WTC11 (cell line): ENCODE data around the gene EPC1. TPM values are rescaled to one million over a fixed set of nuclear protein-coding genes. Genes with fewer than 3 reads are reported as not detected.
"Not testable (repeated sequence)": the region's sequence is repeated elsewhere in the genome, so short reads cannot be mapped to it uniquely, and the experiment has no call there.

Experiments
- ATAC-seq: fragments of 200-7000 bp; cut with Tn5 transposase; 2 replicates; pipeline ENCODE4 v1.10.0; 2021; ENCODE audit warnings: mild to moderate bottlenecking, moderate library complexity
- CTCF ChIA-PET: fragments of 300-600 bp; sonication (Branson Sonifier 250); formaldehyde crosslinking; loops from one replicate; lab custom pipeline; 2021; ENCODE audit warnings: antibody characterized with exemption; lab: Charles Lee
- POLR2A ChIA-PET: fragments of 350-600 bp; sonication (Branson Sonifier 250); formaldehyde crosslinking; loops from one replicate; lab custom pipeline; 2021; ENCODE audit warnings: antibody characterized with exemption; lab: Charles Lee
- DNase-seq: peaks from one replicate; pipeline ENCODE4 v3.0.0; 2021; ENCODE audit warnings: low spot score
- H3K27ac Mint-ChIP-seq: 2 replicates; pipeline ENCODE4 v1.8.0; 2021; ENCODE audit warnings: mixed read lengths
- H3K27me3 Mint-ChIP-seq: 2 replicates; pipeline ENCODE4 v1.8.0; 2021; ENCODE audit warnings: low read depth, mild to moderate bottlenecking, moderate library complexity, mixed read lengths
- H3K36me3 Mint-ChIP-seq: 2 replicates; pipeline ENCODE4 v1.8.0; 2021; ENCODE audit warnings: mixed read lengths
- H3K4me1 Mint-ChIP-seq: 2 replicates; pipeline ENCODE4 v1.8.0; 2022; ENCODE audit warnings: mixed read lengths
- H3K4me3 Mint-ChIP-seq: 2 replicates; pipeline ENCODE4 v1.8.0; 2021; ENCODE audit warnings: mild to moderate bottlenecking, moderate library complexity, mixed read lengths
- H3K9me3 Mint-ChIP-seq: 2 replicates; pipeline ENCODE4 v1.8.0; 2021; ENCODE audit warnings: mixed read lengths
- AR ChIP-seq: fragments of 250-450 bp; sonication (Bioruptor Pico); IDR thresholded peaks from 2 replicates; pipeline ENCODE4 v1.9.0; 2021; ENCODE audit warnings: mild to moderate bottlenecking
- E2F4 ChIP-seq: sonication (generic); formaldehyde crosslinking; IDR thresholded peaks from 2 replicates; pipeline ENCODE4 v1.8.1; 2022; ENCODE audit warnings: low read depth, mild to moderate bottlenecking, moderate library complexity, missing genetic modification reagents, borderline replicate concordance
- ESRRA ChIP-seq: sonication (generic); formaldehyde crosslinking; IDR thresholded peaks from 2 replicates; pipeline ENCODE4 v1.8.1; 2022; ENCODE audit warnings: mild to moderate bottlenecking, missing genetic modification reagents, borderline replicate concordance
- GRHL2 ChIP-seq: fragments of 250-450 bp; sonication (Bioruptor Pico); IDR thresholded peaks from 2 replicates; pipeline ENCODE4 v1.8.0; 2022; ENCODE audit warnings: mild to moderate bottlenecking, moderate library complexity; ENCODE audit not compliant: insufficient replicate concordance, severe bottlenecking
- HMGA2 ChIP-seq: fragments of 250-450 bp; sonication (Bioruptor Pico); IDR thresholded peaks from 2 replicates; pipeline ENCODE4 v1.4.0; 2021; ENCODE audit warnings: mild to moderate bottlenecking, moderate library complexity
- IRF2 ChIP-seq: sonication (generic); formaldehyde crosslinking; IDR thresholded peaks from 2 replicates; pipeline ENCODE4 v1.8.0; 2022; ENCODE audit warnings: low read depth, missing genetic modification reagents, borderline replicate concordance
- JAZF1 ChIP-seq: fragments of 250-450 bp; sonication (Bioruptor Pico); IDR thresholded peaks from 2 replicates; pipeline ENCODE4 v1.9.0; 2021; ENCODE audit warnings: moderate library complexity, mild to moderate bottlenecking, inconsistent platforms
- NFE2L1 ChIP-seq: sonication (generic); formaldehyde crosslinking; IDR thresholded peaks from 2 replicates; pipeline ENCODE4 v1.8.1; 2023; ENCODE audit warnings: missing genetic modification reagents
- NR1H2 ChIP-seq: sonication (generic); formaldehyde crosslinking; IDR thresholded peaks from 2 replicates; pipeline ENCODE4 v1.9.0; 2021; ENCODE audit warnings: mild to moderate bottlenecking, moderate library complexity, missing genetic modification reagents
- NR2C2 ChIP-seq: sonication (generic); formaldehyde crosslinking; IDR thresholded peaks from 2 replicates; pipeline ENCODE4 v1.8.0; 2022; ENCODE audit warnings: mild to moderate bottlenecking, missing genetic modification reagents
- PRRX2 ChIP-seq: fragments of 250-450 bp; sonication (Bioruptor Pico); IDR thresholded peaks from 2 replicates; pipeline ENCODE4 v1.8.0; 2021; ENCODE audit warnings: mild to moderate bottlenecking
- SMAD3 ChIP-seq: sonication (generic); formaldehyde crosslinking; IDR thresholded peaks from 2 replicates; pipeline ENCODE4 v1.8.0; 2022; ENCODE audit warnings: missing genetic modification reagents, mild to moderate bottlenecking, borderline replicate concordance
- SP1 ChIP-seq: sonication (generic); formaldehyde crosslinking; conservative IDR thresholded peaks from 2 replicates; pipeline ENCODE4 v1.8.1; 2022; ENCODE audit warnings: missing genetic modification reagents
- TEAD1 ChIP-seq: sonication (generic); formaldehyde crosslinking; IDR thresholded peaks from 2 replicates; pipeline ENCODE4 v1.8.0; 2022; ENCODE audit warnings: mild to moderate bottlenecking, missing genetic modification reagents
- ZNF121 ChIP-seq: sonication (generic); formaldehyde crosslinking; IDR thresholded peaks from 2 replicates; pipeline ENCODE4 v1.8.0; 2023; ENCODE audit warnings: missing genetic modification reagents
- ZNF138 ChIP-seq: sonication (generic); formaldehyde crosslinking; conservative IDR thresholded peaks from 2 replicates; pipeline ENCODE4 v1.8.1; 2022; ENCODE audit warnings: mild to moderate bottlenecking, moderate library complexity, missing genetic modification reagents
- ZNF232 ChIP-seq: sonication (generic); formaldehyde crosslinking; IDR thresholded peaks from 2 replicates; pipeline ENCODE4 v1.8.0; 2022; ENCODE audit warnings: mild to moderate bottlenecking, missing genetic modification reagents
- total RNA-seq: library from RNA; stranded (reverse); gene quantifications from 3 replicates; pipeline ENCODE4 v1.2.3, GENCODE V29; 2021
- TF ChIP-seq, protein P1 (sequence below): fragments of 200-600 bp; IDR thresholded peaks from 2 replicates; pipeline ENCODE4 v1.8.0; 2022; ENCODE audit warnings: antibody characterized with exemption
- TF ChIP-seq, protein P2 (sequence below): fragments of 250-450 bp; sonication (Bioruptor Pico); IDR thresholded peaks from 2 replicates; pipeline ENCODE4 v2.1.2; 2022; ENCODE audit warnings: mild to moderate bottlenecking, moderate library complexity
- TF ChIP-seq, protein P3 (sequence below): sonication (generic); formaldehyde crosslinking; IDR thresholded peaks from 2 replicates; pipeline ENCODE4 v1.8.1; 2023; ENCODE audit warnings: mild to moderate bottlenecking, missing genetic modification reagents, moderate library complexity

The EPC1 gene
- total RNA-seq, 1 experiment from 2014 or later, result 22.5 TPM

- ChIA-PET POLR2A (interaction anchor here (0.6 kb wide), 1 partner anchor 11 kb away, joined by 4 read pairs; no protein-coding TSS in a partner anchor), CTCF (interaction anchor here (0.5 to 2.8 kb wide), 19 partner anchors 10 to 462 kb away, joined by 3 to 20 read pairs (median 4); partner anchors contain the start of gene KIF5B)
- H3K4me3 Mint-ChIP-seq, result no peak overlapping the region
Observed at GRCh38 chr10:32256613-32257437, 90.1 kb downstream of the EPC1 start.

GRCh38 chr10:32253821-32254220, 93.1 kb downstream of the EPC1 start:
- ChIA-PET CTCF (interaction anchor here (1.0 kb wide), 1 partner anchor 92 kb away, joined by 3 read pairs; no protein-coding TSS in a partner anchor), POLR2A (no interaction called here)
- DNase-seq (no peak), ATAC-seq (peak; percentile 40)
- Mint-ChIP-seq H3K36me3 (no peaks in the 10 kb centered on the region), H3K27ac (no peak overlapping the region), H3K4me1 (peaks cover 11% of the 10 kb centered on the region), H3K9me3 (no peaks in the 10 kb centered on the region), H3K27me3 (no peaks in the 10 kb centered on the region), H3K4me3 (no peak overlapping the region)
- TF ChIP-seq ZNF138 (no peak), JAZF1 (CRISPR knock-in tag) (no peak), HMGA2 (CRISPR knock-in tag) (no peak), E2F4 (CRISPR knock-in tag) (no peak), NFE2L1 (no peak)

More at GRCh38 chr10:32256613-32257437, 90.1 kb downstream of the EPC1 start:
- 0 out of 2 replicates have a peak overlapping the region, but pooled peaks have one; percentile 60 for H3K27ac Mint-ChIP-seq
- H3K4me1 Mint-ChIP-seq, result peaks cover 11% of the 10 kb centered on the region
- H3K36me3 Mint-ChIP-seq, result no peaks in the 10 kb centered on the region
- DNase-seq (peak; percentile 69), ATAC-seq (peak; percentile 61)
- no peaks in the 10 kb centered on the region for H3K27me3 Mint-ChIP-seq
- TF ChIP-seq SMAD3 (CRISPR knock-in tag) (no peak), TEAD1 (CRISPR knock-in tag) (0 out of 2 replicates have a peak, but pooled peaks have one; percentile 12), GRHL2 (CRISPR knock-in tag) (no peak)
- TF ChIP-seq, protein P1, sequence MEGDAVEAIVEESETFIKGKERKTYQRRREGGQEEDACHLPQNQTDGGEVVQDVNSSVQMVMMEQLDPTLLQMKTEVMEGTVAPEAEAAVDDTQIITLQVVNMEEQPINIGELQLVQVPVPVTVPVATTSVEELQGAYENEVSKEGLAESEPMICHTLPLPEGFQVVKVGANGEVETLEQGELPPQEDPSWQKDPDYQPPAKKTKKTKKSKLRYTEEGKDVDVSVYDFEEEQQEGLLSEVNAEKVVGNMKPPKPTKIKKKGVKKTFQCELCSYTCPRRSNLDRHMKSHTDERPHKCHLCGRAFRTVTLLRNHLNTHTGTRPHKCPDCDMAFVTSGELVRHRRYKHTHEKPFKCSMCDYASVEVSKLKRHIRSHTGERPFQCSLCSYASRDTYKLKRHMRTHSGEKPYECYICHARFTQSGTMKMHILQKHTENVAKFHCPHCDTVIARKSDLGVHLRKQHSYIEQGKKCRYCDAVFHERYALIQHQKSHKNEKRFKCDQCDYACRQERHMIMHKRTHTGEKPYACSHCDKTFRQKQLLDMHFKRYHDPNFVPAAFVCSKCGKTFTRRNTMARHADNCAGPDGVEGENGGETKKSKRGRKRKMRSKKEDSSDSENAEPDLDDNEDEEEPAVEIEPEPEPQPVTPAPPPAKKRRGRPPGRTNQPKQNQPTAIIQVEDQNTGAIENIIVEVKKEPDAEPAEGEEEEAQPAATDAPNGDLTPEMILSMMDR, result peak; percentile 72
- H3K9me3 Mint-ChIP-seq, result no peaks in the 10 kb centered on the region

GRCh38 chr10:32253276-32253675, 93.7 kb downstream of the EPC1 start:
- peak; percentile 49 for ATAC-seq
- CTCF ChIA-PET, result interaction anchor here (1.0 kb wide), 1 partner anchor 93 kb away, joined by 3 read pairs; no protein-coding TSS in a partner anchor
- POLR2A ChIA-PET, result no interaction called here
- H3K4me3 Mint-ChIP-seq, result no peak overlapping the region
- H3K27ac Mint-ChIP-seq, result no peak overlapping the region
- no peaks in the 10 kb centered on the region for H3K9me3 Mint-ChIP-seq
- H3K4me1 Mint-ChIP-seq, result peaks cover 11% of the 10 kb centered on the region
- no peak for TF ChIP-seq NR1H2 (CRISPR knock-in tag)
- TF ChIP-seq NR2C2, result no peak
- TF ChIP-seq ZNF232 (CRISPR knock-in tag), result no peak
- no peak for TF ChIP-seq IRF2
- no peak for TF ChIP-seq SP1
- TF ChIP-seq PRRX2 (CRISPR knock-in tag), result no peak
- TF ChIP-seq, protein P2, sequence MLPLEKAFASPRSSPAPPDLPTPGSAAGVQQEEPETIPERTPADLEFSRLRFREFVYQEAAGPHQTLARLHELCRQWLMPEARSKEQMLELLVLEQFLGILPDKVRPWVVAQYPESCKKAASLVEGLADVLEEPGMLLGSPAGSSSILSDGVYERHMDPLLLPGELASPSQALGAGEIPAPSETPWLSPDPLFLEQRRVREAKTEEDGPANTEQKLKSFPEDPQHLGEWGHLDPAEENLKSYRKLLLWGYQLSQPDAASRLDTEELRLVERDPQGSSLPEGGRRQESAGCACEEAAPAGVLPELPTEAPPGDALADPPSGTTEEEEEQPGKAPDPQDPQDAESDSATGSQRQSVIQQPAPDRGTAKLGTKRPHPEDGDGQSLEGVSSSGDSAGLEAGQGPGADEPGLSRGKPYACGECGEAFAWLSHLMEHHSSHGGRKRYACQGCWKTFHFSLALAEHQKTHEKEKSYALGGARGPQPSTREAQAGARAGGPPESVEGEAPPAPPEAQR, result no peak
- no peak for TF ChIP-seq ZNF121 (CRISPR knock-in tag)
- TF ChIP-seq GRHL2 (CRISPR knock-in tag), result no peak
- no peak for TF ChIP-seq AR (CRISPR knock-in tag)
- no peak for TF ChIP-seq TEAD1 (CRISPR knock-in tag)
- TF ChIP-seq, protein P3, sequence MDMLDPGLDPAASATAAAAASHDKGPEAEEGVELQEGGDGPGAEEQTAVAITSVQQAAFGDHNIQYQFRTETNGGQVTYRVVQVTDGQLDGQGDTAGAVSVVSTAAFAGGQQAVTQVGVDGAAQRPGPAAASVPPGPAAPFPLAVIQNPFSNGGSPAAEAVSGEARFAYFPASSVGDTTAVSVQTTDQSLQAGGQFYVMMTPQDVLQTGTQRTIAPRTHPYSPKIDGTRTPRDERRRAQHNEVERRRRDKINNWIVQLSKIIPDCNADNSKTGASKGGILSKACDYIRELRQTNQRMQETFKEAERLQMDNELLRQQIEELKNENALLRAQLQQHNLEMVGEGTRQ (CRISPR knock-in tag), result no peak
- no peak for TF ChIP-seq ESRRA
- no peaks in the 10 kb centered on the region for H3K36me3 Mint-ChIP-seq
- H3K27me3 Mint-ChIP-seq, result no peaks in the 10 kb centered on the region
- no peak for DNase-seq

GRCh38 chr10:32250489-32250888, 96.5 kb downstream of the EPC1 start:
- ATAC-seq, POLR2A ChIA-PET, H3K9me3 Mint-ChIP-seq, H3K4me1 Mint-ChIP-seq, DNase-seq, H3K36me3 Mint-ChIP-seq, H3K4me3 Mint-ChIP-seq, H3K27me3 Mint-ChIP-seq, H3K27ac Mint-ChIP-seq: not testable (repeated sequence)
- CTCF ChIA-PET, result interaction anchor here (0.7 kb wide), 1 partner anchor 95 kb away, joined by 3 read pairs; no protein-coding TSS in a partner anchor
